ENCODE measurements around the gene MPP7. TPM values are rescaled to one million over a fixed set of nuclear protein-coding genes. Genes with fewer than 3 reads are reported as not detected.

The MPP7 gene
- total RNA-seq, 1 experiment from 2014 or later = 9.1 TPM

DNA sequence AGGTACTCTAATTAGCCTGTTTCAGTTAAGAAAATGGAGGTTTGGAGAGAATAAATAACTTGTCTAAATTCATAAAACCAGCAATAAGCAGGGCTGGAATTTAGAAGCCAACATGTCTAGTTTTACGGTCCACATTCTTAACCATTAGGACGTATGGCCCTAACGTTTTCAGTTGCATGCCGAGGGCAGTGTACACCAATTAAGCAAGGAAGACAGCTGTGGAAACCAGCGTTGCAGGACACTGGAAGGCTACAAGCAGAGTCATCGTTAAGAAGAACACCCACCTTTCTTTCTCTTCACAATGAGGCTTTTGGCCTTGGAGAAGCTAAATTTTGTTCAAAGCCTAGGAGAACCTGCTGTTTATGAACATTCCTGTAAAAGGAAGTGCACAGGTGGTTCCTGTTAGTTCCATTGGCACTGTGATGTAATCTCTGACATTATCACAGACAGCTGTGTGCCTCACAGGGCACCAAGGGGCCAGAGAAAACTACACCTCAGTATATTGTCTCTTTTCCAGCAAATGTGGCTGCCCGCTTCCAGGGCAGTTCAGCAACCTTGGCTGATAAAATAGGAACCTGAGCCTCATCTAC, 21.0 kb downstream of the MPP7 start:
- Histone ChIP-seq H3K4me1 (ENCODE audit: insufficient read depth, low read length) (peaks cover 3% of the 10 kb centered on the region; the same call in 1 of the 2 replicates), H3K4me2 (ENCODE audit: low read length) (no peak overlapping the region), H3K36me3 (ENCODE audit: low read depth, low read length) (no peaks in the 10 kb centered on the region), H3F3A (ENCODE audit: low read length, unreplicated experiment) (no peaks in the 10 kb centered on the region), H3K4me3 (ENCODE audit: low read length) (no peak overlapping the region), H3K27ac (ENCODE audit: low read length) (no peak overlapping the region), H4K20me1 (ENCODE audit: low read length) (no peaks in the 10 kb centered on the region), H3K79me2 (ENCODE audit: low read length) (no peaks in the 10 kb centered on the region), H3K9ac (ENCODE audit: low read length) (no peak overlapping the region), H2AFZ (ENCODE audit: low read length) (no peak overlapping the region), H3K27me3 (ENCODE audit: low read length) (no peaks in the 10 kb centered on the region), H3K9me2 (replicated peaks; ENCODE audit: low read length) (no peaks in the 10 kb centered on the region), H3K9me3 (ENCODE audit: low read length) (no peaks in the 10 kb centered on the region)
- ATAC-seq = no peak
- intact Hi-C loops (cut with micrococcal nuclease) = no loop called here
- TF ChIP-seq EZH2phosphoT487 (IDR thresholded peaks at IDR 0.05; ENCODE audit: borderline replicate concordance, low read length) (no peak), EZH2 (IDR thresholded peaks at IDR 0.05; ENCODE audit: low read length, unreplicated experiment) (no peak)
- TF ChIP-seq, protein P1, sequence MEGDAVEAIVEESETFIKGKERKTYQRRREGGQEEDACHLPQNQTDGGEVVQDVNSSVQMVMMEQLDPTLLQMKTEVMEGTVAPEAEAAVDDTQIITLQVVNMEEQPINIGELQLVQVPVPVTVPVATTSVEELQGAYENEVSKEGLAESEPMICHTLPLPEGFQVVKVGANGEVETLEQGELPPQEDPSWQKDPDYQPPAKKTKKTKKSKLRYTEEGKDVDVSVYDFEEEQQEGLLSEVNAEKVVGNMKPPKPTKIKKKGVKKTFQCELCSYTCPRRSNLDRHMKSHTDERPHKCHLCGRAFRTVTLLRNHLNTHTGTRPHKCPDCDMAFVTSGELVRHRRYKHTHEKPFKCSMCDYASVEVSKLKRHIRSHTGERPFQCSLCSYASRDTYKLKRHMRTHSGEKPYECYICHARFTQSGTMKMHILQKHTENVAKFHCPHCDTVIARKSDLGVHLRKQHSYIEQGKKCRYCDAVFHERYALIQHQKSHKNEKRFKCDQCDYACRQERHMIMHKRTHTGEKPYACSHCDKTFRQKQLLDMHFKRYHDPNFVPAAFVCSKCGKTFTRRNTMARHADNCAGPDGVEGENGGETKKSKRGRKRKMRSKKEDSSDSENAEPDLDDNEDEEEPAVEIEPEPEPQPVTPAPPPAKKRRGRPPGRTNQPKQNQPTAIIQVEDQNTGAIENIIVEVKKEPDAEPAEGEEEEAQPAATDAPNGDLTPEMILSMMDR (conservative IDR thresholded peaks at IDR 0.05; ENCODE audit: low read depth, low read length) = no peak
- ChIA-PET POLR2A (ENCODE audit: unreplicated experiment) (no interaction called here), CTCF (no interaction called here)
- no peak for DNase-seq
- no TSS peak for BruUV-seq (replicated peaks)

DNA sequence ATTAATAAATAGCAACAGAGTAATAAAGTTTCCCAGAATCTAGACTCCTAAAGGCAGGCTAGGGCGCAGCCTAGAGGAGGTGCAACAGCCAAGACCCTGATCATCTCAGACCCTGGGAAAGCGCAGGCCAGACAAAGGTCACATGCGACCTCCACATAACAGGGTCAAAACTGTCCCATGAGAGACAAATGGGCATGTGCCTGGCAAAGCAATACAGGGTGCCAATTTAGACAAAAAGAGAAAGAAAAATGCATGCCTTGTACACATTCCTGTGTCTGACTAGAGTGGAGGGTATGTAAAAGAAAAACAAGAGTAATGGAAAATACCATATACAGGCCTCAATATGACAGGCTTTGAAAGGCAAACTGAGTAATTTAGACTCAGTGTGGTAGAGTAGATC, 22.2 kb downstream of the MPP7 start:
- DNase-seq = no peak
- Histone ChIP-seq H2AFZ (ENCODE audit: low read length) (no peak overlapping the region), H3K27me3 (ENCODE audit: low read length) (no peaks in the 10 kb centered on the region), H3K4me3 (ENCODE audit: low read length) (no peak overlapping the region), H4K20me1 (ENCODE audit: low read length) (no peaks in the 10 kb centered on the region), H3K4me2 (ENCODE audit: low read length) (no peak overlapping the region), H3K27ac (ENCODE audit: low read length) (no peak overlapping the region), H3K36me3 (ENCODE audit: low read depth, low read length) (no peaks in the 10 kb centered on the region), H3K9me3 (ENCODE audit: low read length) (no peaks in the 10 kb centered on the region), H3F3A (ENCODE audit: low read length, unreplicated experiment) (no peaks in the 10 kb centered on the region), H3K4me1 (ENCODE audit: insufficient read depth, low read length) (peaks cover 3% of the 10 kb centered on the region; the same call in 1 of the 2 replicates), H3K79me2 (ENCODE audit: low read length) (no peaks in the 10 kb centered on the region), H3K9me2 (replicated peaks; ENCODE audit: low read length) (no peaks in the 10 kb centered on the region), H3K9ac (ENCODE audit: low read length) (no peak overlapping the region)
- TF ChIP-seq, protein P1 (conservative IDR thresholded peaks at IDR 0.05; ENCODE audit: low read depth, low read length) = no peak
- TF ChIP-seq EZH2phosphoT487 (IDR thresholded peaks at IDR 0.05; ENCODE audit: borderline replicate concordance, low read length) (no peak), EZH2 (IDR thresholded peaks at IDR 0.05; ENCODE audit: low read length, unreplicated experiment) (no peak)
- POLR2A ChIA-PET (ENCODE audit: unreplicated experiment) = no interaction called here
- ATAC-seq = no peak
- intact Hi-C loops (cut with micrococcal nuclease) = no loop called here
- CTCF ChIA-PET = no interaction called here
- BruUV-seq (replicated peaks) = no TSS peak

DNA sequence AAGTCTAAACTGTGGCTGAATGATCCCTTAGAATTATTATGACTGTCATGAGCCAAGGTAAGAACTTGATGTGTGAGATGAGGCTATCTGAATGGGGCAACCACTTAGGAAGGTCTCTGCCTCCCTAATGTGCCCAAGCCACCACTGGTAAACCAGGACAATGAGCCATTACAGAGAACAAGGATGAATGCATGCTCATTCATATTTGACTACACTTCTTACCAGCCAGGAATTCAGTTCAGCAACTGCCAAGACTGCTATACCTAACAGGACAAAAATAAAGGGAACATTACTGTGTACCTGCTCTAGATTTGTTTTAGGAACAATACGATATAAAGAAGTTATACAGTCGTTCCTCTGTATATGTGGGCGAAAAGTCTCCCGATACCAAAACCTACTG, 23.0 kb downstream of the MPP7 start:
- TF ChIP-seq, protein P1 (conservative IDR thresholded peaks at IDR 0.05; ENCODE audit: low read depth, low read length) = no peak
- Histone ChIP-seq H2AFZ (ENCODE audit: low read length) (no peak overlapping the region), H3K4me2 (ENCODE audit: low read length) (no peak overlapping the region), H4K20me1 (ENCODE audit: low read length) (no peaks in the 10 kb centered on the region), H3K4me3 (ENCODE audit: low read length) (no peak overlapping the region), H3K27ac (ENCODE audit: low read length) (no peak overlapping the region), H3K9me2 (replicated peaks; ENCODE audit: low read length) (no peaks in the 10 kb centered on the region), H3K27me3 (ENCODE audit: low read length) (no peaks in the 10 kb centered on the region), H3K36me3 (ENCODE audit: low read depth, low read length) (no peaks in the 10 kb centered on the region), H3F3A (ENCODE audit: low read length, unreplicated experiment) (no peaks in the 10 kb centered on the region), H3K4me1 (ENCODE audit: insufficient read depth, low read length) (peaks cover 3% of the 10 kb centered on the region; the same call in 1 of the 2 replicates), H3K79me2 (ENCODE audit: low read length) (no peaks in the 10 kb centered on the region), H3K9me3 (ENCODE audit: low read length) (no peaks in the 10 kb centered on the region), H3K9ac (ENCODE audit: low read length) (no peak overlapping the region)
- no peak for DNase-seq
- no peak for ATAC-seq
- intact Hi-C loops (cut with micrococcal nuclease) = no loop called here
- ChIA-PET POLR2A (ENCODE audit: unreplicated experiment) (no interaction called here), CTCF (no interaction called here)
- no TSS peak for BruUV-seq (replicated peaks)
